GM23248 (cell line): Measurements from ENCODE around the gene FAM187B.

Experiments used
- EZH2 ChIP-seq: fragments of 200-600 bp; sonication (generic); IDR thresholded peaks from 2 replicates; pipeline ENCODE4 v1.6.1; 2018; ENCODE audit warnings: antibody characterized with exemption, mild to moderate bottlenecking; ENCODE audit not compliant: insufficient read depth, poor library complexity, severe bottlenecking
- EZH2phosphoT487 ChIP-seq: fragments of 200-600 bp; sonication (generic); IDR thresholded peaks from 2 replicates; pipeline ENCODE4 v1.6.1; 2018; ENCODE audit warnings: antibody characterized with exemption, moderate library complexity, mild to moderate bottlenecking, low read depth; ENCODE audit not compliant: insufficient read depth

DNA sequence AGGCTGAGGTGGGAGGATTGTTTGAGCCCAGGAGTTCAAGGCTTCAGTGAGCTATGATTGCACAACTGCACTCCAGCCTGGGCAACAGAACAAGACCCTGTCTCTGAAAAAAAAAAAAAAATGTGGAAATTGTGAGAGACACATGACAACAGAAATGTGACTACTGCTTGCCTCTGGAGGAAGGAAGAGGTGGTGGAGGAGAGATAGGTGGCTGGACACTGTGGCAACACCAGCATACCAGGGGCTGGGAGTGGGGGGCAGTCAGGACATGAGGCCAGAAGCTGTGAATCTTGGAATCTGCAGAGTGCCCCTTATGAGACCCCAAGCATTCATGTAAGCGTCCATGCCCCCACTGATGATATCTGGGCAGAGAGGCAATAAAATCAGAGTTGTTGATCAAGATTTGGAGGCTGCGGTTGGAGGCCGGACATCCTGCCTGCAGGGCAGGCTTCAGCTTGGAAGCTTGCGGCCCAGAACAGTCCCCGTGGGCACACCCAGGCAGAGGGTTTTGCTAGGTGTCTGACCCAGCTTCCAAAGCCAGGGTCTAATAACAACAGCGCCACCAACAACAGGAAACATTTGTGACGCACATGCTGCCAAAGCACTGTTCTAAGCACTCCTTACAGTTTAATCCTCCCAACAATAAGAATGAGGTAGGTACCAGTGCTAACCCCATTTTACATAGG is 16.9 kb downstream of the FAM187B start:
- TF ChIP-seq EZH2 (no peak), EZH2phosphoT487 (no peak)
